Liver (tissue), 9 donors: ENCODE measurements around the gene SEMA3B. TPM values are rescaled to one million over a fixed set of nuclear protein-coding genes. Genes with fewer than 3 reads are reported as not detected.

Experiments used
- DNase-seq: peaks from one replicate; pipeline ENCODE4 v3.0.0-alpha.2; 2017; ENCODE audit warnings: low spot score
- H3K27ac ChIP-seq, 2 donors: one replicate each; pipeline ENCODE4 v1.7.0; 2013; ENCODE audit warnings: inconsistent platforms in 2 of 2, low read length in 2 of 2, control low read depth in 1 of 2, low read depth in 1 of 2, mild to moderate bottlenecking in 1 of 2
- H3K27me3 ChIP-seq, 4 donors: one replicate each; pipeline versions ENCODE4 v1.6.1 to v1.7.0; 2013; ENCODE audit warnings: low read length in 3 of 4, inconsistent platforms in 1 of 4, mild to moderate bottlenecking in 1 of 4, moderate library complexity in 1 of 4; ENCODE audit not compliant: control insufficient read depth in 4 of 4, insufficient read depth in 4 of 4
- H3K36me3 ChIP-seq, 4 donors: one replicate each; pipeline versions ENCODE4 v1.6.1 to v1.7.0; 2013; ENCODE audit warnings: low read length in 3 of 4, mild to moderate bottlenecking in 3 of 4, low read depth in 1 of 4, moderate library complexity in 1 of 4; ENCODE audit not compliant: control insufficient read depth in 4 of 4, insufficient read depth in 3 of 4
- H3K4me1 ChIP-seq, 4 donors: one replicate each; pipeline versions ENCODE4 v1.6.1 to v1.7.0; 2013; ENCODE audit warnings: low read length in 3 of 4, mild to moderate bottlenecking in 3 of 4, moderate library complexity in 1 of 4; ENCODE audit not compliant: control insufficient read depth in 4 of 4, insufficient read depth in 4 of 4
- H3K4me3 ChIP-seq, 3 donors: one replicate each; pipeline versions ENCODE4 v1.6.1 to v1.7.0; 2013; ENCODE audit warnings: low read length in 3 of 3, control low read depth in 1 of 3, low read depth in 1 of 3, mild to moderate bottlenecking in 1 of 3
- H3K9ac ChIP-seq, 2 donors: one replicate each; pipeline ENCODE4 v1.7.0; 2013; ENCODE audit warnings: low read length in 2 of 2, mild to moderate bottlenecking in 2 of 2, moderate library complexity in 2 of 2, control low read depth in 1 of 2, low read depth in 1 of 2
- H3K9me3 ChIP-seq, 4 donors: one replicate each; pipeline versions ENCODE4 v1.6.1 to v1.7.0; 2013; ENCODE audit warnings: low read length in 3 of 4; ENCODE audit not compliant: control insufficient read depth in 4 of 4
- EGR1 ChIP-seq, 2 donors: IDR thresholded peaks; 2 replicates each; pipeline ENCODE4 v1.6.1; 2016 to 2018; ENCODE audit warnings: antibody characterized with exemption in 2 of 2, low read depth in 2 of 2
- FOXA1 ChIP-seq: IDR thresholded peaks from 2 replicates; pipeline ENCODE4 v1.6.1; 2016; ENCODE audit warnings: antibody characterized with exemption
- FOXA2 ChIP-seq: IDR thresholded peaks from 2 replicates; pipeline ENCODE4 v1.6.1; 2016; ENCODE audit warnings: antibody characterized with exemption
- GABPA ChIP-seq, 2 donors: IDR thresholded peaks in 1 of 2; conservative IDR thresholded peaks in 1 of 2; 2 replicates each; pipeline ENCODE4 v1.6.1; 2016; ENCODE audit warnings: antibody characterized with exemption in 2 of 2, mild to moderate bottlenecking in 1 of 2, moderate library complexity in 1 of 2
- HNF4A ChIP-seq, 2 donors: conservative IDR thresholded peaks; 2 replicates each; pipeline ENCODE4 v1.6.1; 2016; ENCODE audit warnings: antibody characterized with exemption in 2 of 2, mild to moderate bottlenecking in 2 of 2
- HNF4G ChIP-seq: IDR thresholded peaks from 2 replicates; pipeline ENCODE4 v1.6.1; 2016; ENCODE audit warnings: antibody characterized with exemption
- JUND ChIP-seq, 2 donors: IDR thresholded peaks; 2 replicates each; pipeline ENCODE4 v1.6.1; 2016; ENCODE audit warnings: antibody characterized with exemption in 2 of 2
- NR2F2 ChIP-seq: IDR thresholded peaks from 2 replicates; pipeline ENCODE4 v1.6.1; 2016; ENCODE audit warnings: antibody characterized with exemption
- RAD21 ChIP-seq, 2 donors: IDR thresholded peaks; 2 replicates each; pipeline ENCODE4 v1.6.1; 2016; ENCODE audit warnings: antibody characterized with exemption in 2 of 2, mild to moderate bottlenecking in 2 of 2
- RXRA ChIP-seq, 2 donors: IDR thresholded peaks; 2 replicates each; pipeline ENCODE4 v1.6.1; 2017 to 2018; ENCODE audit warnings: antibody characterized with exemption in 2 of 2, mild to moderate bottlenecking in 1 of 2
- SP1 ChIP-seq: IDR thresholded peaks from 2 replicates; pipeline ENCODE4 v1.6.1; 2018; ENCODE audit warnings: antibody characterized with exemption, mild to moderate bottlenecking
- TAF1 ChIP-seq: conservative IDR thresholded peaks from 2 replicates; pipeline ENCODE4 v1.6.1; 2016; ENCODE audit warnings: antibody characterized with exemption, mild to moderate bottlenecking
- YY1 ChIP-seq: IDR thresholded peaks from 2 replicates; pipeline ENCODE4 v1.6.1; 2016; ENCODE audit warnings: antibody characterized with exemption, mild to moderate bottlenecking
- WGBS: extraction: QIAGEN DNeasy Blood & Tissue Kit; methylation state at CpG from one replicate; pipeline ENCODE4 v1.1.7; 2013; 5-methylcytosine and 5-hydroxymethylcytosine counted together
- polyA plus RNA-seq, 2 donors: library from polyadenylated mRNA; stranded (reverse) in 1 of 2; unstranded in 1 of 2; fragments of 200-250 nt in 1 of 2; fragments of >200 nt in 1 of 2; fragmentation: Nextera tagmentation in 1 of 2; extraction: Ambion mirVana in 1 of 2; gene quantifications; one replicate each; pipeline versions ENCODE4 v1.2.1 to v1.2.3, GENCODE V29; 2013 to 2015
- total RNA-seq, 2 donors: library from RNA; depleted of rRNA; stranded (reverse); fragments of >200 nt; gene quantifications; one replicate each; pipeline ENCODE4 v1.2.3, GENCODE V29; 2014
- TF ChIP-seq, protein P1 (sequence below): IDR thresholded peaks from 2 replicates; pipeline ENCODE4 v1.6.1; 2016; ENCODE audit warnings: antibody characterized with exemption, mild to moderate bottlenecking
- TF ChIP-seq, protein P2 (sequence below): IDR thresholded peaks from 2 replicates; pipeline ENCODE4 v1.6.1; 2016; ENCODE audit warnings: antibody characterized with exemption
- TF ChIP-seq, protein P3 (sequence below): IDR thresholded peaks from 2 replicates; pipeline ENCODE4 v1.6.1; 2016; ENCODE audit warnings: antibody characterized with exemption
- TF ChIP-seq, protein P4 (sequence below): fragments of 150-350 bp; IDR thresholded peaks from 2 replicates; pipeline ENCODE4 v1.5.1; 2017; ENCODE audit warnings: improper control_type of control experiment, low read depth, low read length; ENCODE audit not compliant: missing input control
- TF ChIP-seq, protein P5 (sequence below): IDR thresholded peaks from 2 replicates; pipeline ENCODE4 v1.6.1; 2016; ENCODE audit warnings: antibody characterized with exemption
- donor health status: healthy.
- donor health status: healthy.
- donor health status: healthy.
- donor health status: healthy.
- donor health status: healthy.

The SEMA3B gene
- total and polyA plus RNA-seq, 4 donors = 0.40 to 1.5 (median 0.93) TPM

DNA sequence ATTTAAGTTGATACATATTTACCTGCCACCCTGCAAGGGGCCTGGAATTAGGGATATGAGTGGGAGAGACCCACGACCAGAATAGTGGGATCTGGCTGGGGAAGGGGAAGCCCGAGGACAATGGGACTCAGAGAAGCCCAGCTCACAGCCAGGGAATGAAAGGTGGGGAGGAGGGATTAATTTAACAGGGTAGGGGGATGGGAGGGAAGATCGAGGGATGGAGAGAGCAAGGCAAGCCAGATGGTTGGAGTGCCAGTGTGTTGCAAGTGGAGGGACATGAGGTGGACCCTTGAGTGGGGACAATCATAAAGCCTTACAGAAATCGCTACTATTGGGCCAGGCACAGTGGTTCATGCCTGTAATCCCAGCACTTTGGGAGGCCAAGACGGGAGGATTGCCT, 37.4 kb upstream of the SEMA3B start (continued):
- TF ChIP-seq, protein P1, sequence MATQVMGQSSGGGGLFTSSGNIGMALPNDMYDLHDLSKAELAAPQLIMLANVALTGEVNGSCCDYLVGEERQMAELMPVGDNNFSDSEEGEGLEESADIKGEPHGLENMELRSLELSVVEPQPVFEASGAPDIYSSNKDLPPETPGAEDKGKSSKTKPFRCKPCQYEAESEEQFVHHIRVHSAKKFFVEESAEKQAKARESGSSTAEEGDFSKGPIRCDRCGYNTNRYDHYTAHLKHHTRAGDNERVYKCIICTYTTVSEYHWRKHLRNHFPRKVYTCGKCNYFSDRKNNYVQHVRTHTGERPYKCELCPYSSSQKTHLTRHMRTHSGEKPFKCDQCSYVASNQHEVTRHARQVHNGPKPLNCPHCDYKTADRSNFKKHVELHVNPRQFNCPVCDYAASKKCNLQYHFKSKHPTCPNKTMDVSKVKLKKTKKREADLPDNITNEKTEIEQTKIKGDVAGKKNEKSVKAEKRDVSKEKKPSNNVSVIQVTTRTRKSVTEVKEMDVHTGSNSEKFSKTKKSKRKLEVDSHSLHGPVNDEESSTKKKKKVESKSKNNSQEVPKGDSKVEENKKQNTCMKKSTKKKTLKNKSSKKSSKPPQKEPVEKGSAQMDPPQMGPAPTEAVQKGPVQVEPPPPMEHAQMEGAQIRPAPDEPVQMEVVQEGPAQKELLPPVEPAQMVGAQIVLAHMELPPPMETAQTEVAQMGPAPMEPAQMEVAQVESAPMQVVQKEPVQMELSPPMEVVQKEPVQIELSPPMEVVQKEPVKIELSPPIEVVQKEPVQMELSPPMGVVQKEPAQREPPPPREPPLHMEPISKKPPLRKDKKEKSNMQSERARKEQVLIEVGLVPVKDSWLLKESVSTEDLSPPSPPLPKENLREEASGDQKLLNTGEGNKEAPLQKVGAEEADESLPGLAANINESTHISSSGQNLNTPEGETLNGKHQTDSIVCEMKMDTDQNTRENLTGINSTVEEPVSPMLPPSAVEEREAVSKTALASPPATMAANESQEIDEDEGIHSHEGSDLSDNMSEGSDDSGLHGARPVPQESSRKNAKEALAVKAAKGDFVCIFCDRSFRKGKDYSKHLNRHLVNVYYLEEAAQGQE = no peak
- TF ChIP-seq HNF4G (no peak), EGR1 (IDR thresholded peaks at IDR 0.05; ENCODE audit: low read depth in 2 of 2) (no peak), GABPA (IDR thresholded peaks at IDR 0.05 in 1 of 2, conservative IDR thresholded peaks at IDR 0.05 in 1 of 2) (no peak), YY1 (no peak), NR2F2 (no peak)
- TF ChIP-seq, protein P2, sequence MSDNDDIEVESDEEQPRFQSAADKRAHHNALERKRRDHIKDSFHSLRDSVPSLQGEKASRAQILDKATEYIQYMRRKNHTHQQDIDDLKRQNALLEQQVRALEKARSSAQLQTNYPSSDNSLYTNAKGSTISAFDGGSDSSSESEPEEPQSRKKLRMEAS = no peak

DNA sequence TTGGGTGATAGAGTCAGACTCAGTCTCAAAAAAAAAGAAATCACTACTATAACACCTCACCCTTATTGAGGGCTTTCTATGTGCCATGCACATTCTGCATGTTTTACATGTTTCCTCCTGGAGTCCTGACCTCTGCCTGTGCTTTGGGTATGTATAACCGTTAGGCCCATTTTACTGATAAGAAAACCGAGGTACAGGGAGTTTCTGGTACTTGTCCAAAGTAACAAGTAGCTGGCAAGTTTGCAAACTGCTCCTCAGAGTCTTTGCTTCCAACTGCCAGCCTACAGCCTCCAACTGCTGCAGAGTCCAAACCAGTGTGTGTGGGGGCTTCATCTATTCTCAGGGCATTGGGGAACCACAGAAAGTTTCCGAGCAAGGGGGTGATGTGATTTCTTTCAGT, 36.6 kb upstream of the SEMA3B start:
- no peak overlapping the region for H3K9ac ChIP-seq
- no peak for DNase-seq
- 72% methylated on average over 3 of the region's 3 CpGs for WGBS
- no peaks in the 10 kb centered on the region for H3K27me3 ChIP-seq
- TF ChIP-seq FOXA1 (no peak), EGR1 (IDR thresholded peaks at IDR 0.05; ENCODE audit: low read depth in 2 of 2) (no peak), RAD21 (IDR thresholded peaks at IDR 0.05) (no peak), SP1 (no peak), JUND (IDR thresholded peaks at IDR 0.05) (no peak), GABPA (IDR thresholded peaks at IDR 0.05 in 1 of 2, conservative IDR thresholded peaks at IDR 0.05 in 1 of 2) (no peak), HNF4G (no peak), TAF1 (no peak), HNF4A (conservative IDR thresholded peaks at IDR 0.05) (no peak), FOXA2 (no peak), NR2F2 (no peak), YY1 (no peak), RXRA (IDR thresholded peaks at IDR 0.05) (no peak)
- TF ChIP-seq, protein P3, sequence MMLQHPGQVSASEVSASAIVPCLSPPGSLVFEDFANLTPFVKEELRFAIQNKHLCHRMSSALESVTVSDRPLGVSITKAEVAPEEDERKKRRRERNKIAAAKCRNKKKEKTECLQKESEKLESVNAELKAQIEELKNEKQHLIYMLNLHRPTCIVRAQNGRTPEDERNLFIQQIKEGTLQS = no peak
- TF ChIP-seq, protein P1 = no peak
- TF ChIP-seq, protein P4, sequence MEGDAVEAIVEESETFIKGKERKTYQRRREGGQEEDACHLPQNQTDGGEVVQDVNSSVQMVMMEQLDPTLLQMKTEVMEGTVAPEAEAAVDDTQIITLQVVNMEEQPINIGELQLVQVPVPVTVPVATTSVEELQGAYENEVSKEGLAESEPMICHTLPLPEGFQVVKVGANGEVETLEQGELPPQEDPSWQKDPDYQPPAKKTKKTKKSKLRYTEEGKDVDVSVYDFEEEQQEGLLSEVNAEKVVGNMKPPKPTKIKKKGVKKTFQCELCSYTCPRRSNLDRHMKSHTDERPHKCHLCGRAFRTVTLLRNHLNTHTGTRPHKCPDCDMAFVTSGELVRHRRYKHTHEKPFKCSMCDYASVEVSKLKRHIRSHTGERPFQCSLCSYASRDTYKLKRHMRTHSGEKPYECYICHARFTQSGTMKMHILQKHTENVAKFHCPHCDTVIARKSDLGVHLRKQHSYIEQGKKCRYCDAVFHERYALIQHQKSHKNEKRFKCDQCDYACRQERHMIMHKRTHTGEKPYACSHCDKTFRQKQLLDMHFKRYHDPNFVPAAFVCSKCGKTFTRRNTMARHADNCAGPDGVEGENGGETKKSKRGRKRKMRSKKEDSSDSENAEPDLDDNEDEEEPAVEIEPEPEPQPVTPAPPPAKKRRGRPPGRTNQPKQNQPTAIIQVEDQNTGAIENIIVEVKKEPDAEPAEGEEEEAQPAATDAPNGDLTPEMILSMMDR = no peak
- TF ChIP-seq, protein P2 = no peak
- TF ChIP-seq, protein P5, sequence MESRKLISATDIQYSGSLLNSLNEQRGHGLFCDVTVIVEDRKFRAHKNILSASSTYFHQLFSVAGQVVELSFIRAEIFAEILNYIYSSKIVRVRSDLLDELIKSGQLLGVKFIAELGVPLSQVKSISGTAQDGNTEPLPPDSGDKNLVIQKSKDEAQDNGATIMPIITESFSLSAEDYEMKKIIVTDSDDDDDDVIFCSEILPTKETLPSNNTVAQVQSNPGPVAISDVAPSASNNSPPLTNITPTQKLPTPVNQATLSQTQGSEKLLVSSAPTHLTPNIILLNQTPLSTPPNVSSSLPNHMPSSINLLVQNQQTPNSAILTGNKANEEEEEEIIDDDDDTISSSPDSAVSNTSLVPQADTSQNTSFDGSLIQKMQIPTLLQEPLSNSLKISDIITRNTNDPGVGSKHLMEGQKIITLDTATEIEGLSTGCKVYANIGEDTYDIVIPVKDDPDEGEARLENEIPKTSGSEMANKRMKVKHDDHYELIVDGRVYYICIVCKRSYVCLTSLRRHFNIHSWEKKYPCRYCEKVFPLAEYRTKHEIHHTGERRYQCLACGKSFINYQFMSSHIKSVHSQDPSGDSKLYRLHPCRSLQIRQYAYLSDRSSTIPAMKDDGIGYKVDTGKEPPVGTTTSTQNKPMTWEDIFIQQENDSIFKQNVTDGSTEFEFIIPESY = no peak
- no peak overlapping the region for H3K27ac ChIP-seq
- H3K9me3 ChIP-seq = no peaks in the 10 kb centered on the region
- peaks cover 8 to 18% (median 11%) of the 10 kb centered on the region in 4 donors for H3K4me1 ChIP-seq
- no peak overlapping the region for H3K4me3 ChIP-seq
- no peaks in the 10 kb centered on the region for H3K36me3 ChIP-seq
